CD4-positive, alpha-beta T cell (primary cell): ENCODE results near the gene SUMF1. TPM values are rescaled to one million over a fixed set of nuclear protein-coding genes. Genes with fewer than 3 reads are reported as not detected.
A peak's percentile ranks its signal among the peaks of the same experiment; 100 is the strongest.

Experiments used
- ATAC-seq: fragments of 200-7000 bp; cut with Tn5 transposase; one replicate; pipeline ENCODE4 v1.10.0; 2022; ENCODE audit warnings: mild to moderate bottlenecking; ENCODE audit not compliant: poor library complexity
- CTCF ChIA-PET: fragments of 350-600 bp; sonication (Branson Sonifier 250); formaldehyde crosslinking; loops from one replicate; lab custom pipeline; 2021; ENCODE audit warnings: antibody characterized with exemption, inconsistent platforms; lab: Charles Lee
- POLR2A ChIA-PET: fragments of 350-600 bp; sonication (Branson Sonifier 250); formaldehyde crosslinking; loops from one replicate; lab custom pipeline; 2021; ENCODE audit warnings: antibody characterized with exemption, inconsistent platforms; lab: Charles Lee
- DNase-seq, 14 experiments: peaks; one replicate each; pipeline ENCODE4 v3.0.0-alpha.2; 2013 to 2020; ENCODE audit warnings: mixed read lengths in 2 of 14
- H3K27ac ChIP-seq, 2 donors: one replicate each; pipeline versions ENCODE4 v1.5.1 to v1.7.0; 2013; ENCODE audit warnings: low read length in 2 of 2, low read depth in 1 of 2, mild to moderate bottlenecking in 1 of 2
- H3K27me3 ChIP-seq, 2 experiments: 1 replicate in 1 of 2; 2 replicates in 1 of 2; pipeline versions ENCODE4 v1.6.1 to v1.7.0; 2013; ENCODE audit warnings: low read length in 2 of 2, control low read depth in 1 of 2, mild to moderate bottlenecking in 1 of 2, moderate library complexity in 1 of 2; ENCODE audit not compliant: insufficient read depth in 2 of 2, control insufficient read depth in 1 of 2
- H3K36me3 ChIP-seq: one replicate; pipeline ENCODE4 v1.6.1; 2013; ENCODE audit warnings: low read length, control low read depth; ENCODE audit not compliant: insufficient read depth
- H3K4me1 ChIP-seq: one replicate; pipeline ENCODE4 v1.6.1; 2013; ENCODE audit warnings: low read length, control low read depth; ENCODE audit not compliant: insufficient read depth
- H3K4me3 ChIP-seq: one replicate; pipeline ENCODE4 v1.5.1; 2013; ENCODE audit warnings: mild to moderate bottlenecking, low read length, moderate library complexity
- H3K9me3 ChIP-seq, 2 experiments: 1 replicate in 1 of 2; 2 replicates in 1 of 2; pipeline versions ENCODE4 v1.6.1 to v1.7.0; 2013; ENCODE audit warnings: low read length in 2 of 2, mild to moderate bottlenecking in 2 of 2, control low read depth in 1 of 2, moderate library complexity in 1 of 2; ENCODE audit not compliant: control insufficient read depth in 1 of 2, insufficient read depth in 1 of 2
- H3K27ac Mint-ChIP-seq: one replicate; pipeline ENCODE4 v1.8.0; 2020; ENCODE audit warnings: mixed read lengths
- H3K27me3 Mint-ChIP-seq: one replicate; pipeline ENCODE4 v1.8.0; 2021; ENCODE audit warnings: mixed read lengths
- H3K36me3 Mint-ChIP-seq: one replicate; pipeline ENCODE4 v1.8.0; 2021; ENCODE audit warnings: low read depth, mixed read lengths
- H3K4me1 Mint-ChIP-seq: one replicate; pipeline ENCODE4 v1.8.0; 2021; ENCODE audit warnings: low read depth, mixed read lengths
- H3K4me3 Mint-ChIP-seq: one replicate; pipeline ENCODE4 v1.8.0; 2020; ENCODE audit warnings: mild to moderate bottlenecking, mixed read lengths
- H3K9me3 Mint-ChIP-seq: one replicate; pipeline ENCODE4 v1.8.0; 2020; ENCODE audit warnings: mixed read lengths
- intact Hi-C, 2 experiments: fragments of 100-400 bp; cut with DNase I in 1 of 2; cut with micrococcal nuclease in 1 of 2; formaldehyde crosslinking; loops; one replicate each; pipeline versions ENCODE4 v1.15.1 to v1.9.0; 2023 to 2025; cut with DNase I, micrococcal nuclease
- total RNA-seq, 174 experiments: library from RNA in 2 of 174; stranded (reverse) in 2 of 174; gene quantifications; one replicate each; pipeline ENCODE4 v1.2.3 and lab custom pipeline; 2021 to 2026
- TF ChIP-seq, protein P1 (sequence below): fragments of 200-600 bp; IDR thresholded peaks from one replicate; pipeline ENCODE4 v1.8.0; 2022; ENCODE audit warnings: antibody characterized with exemption, mild to moderate bottlenecking

SUMF1 gene
- total RNA-seq, 2 experiments from 2014 or later, result 7.0 to 8.1 TPM

- H3K4me3 Mint-ChIP-seq, result peak overlapping the region; percentile 98
These were observed 27.8 kb upstream of the SUMF1 start for GRCh38 chr3:4494895-4495264.

DNA sequence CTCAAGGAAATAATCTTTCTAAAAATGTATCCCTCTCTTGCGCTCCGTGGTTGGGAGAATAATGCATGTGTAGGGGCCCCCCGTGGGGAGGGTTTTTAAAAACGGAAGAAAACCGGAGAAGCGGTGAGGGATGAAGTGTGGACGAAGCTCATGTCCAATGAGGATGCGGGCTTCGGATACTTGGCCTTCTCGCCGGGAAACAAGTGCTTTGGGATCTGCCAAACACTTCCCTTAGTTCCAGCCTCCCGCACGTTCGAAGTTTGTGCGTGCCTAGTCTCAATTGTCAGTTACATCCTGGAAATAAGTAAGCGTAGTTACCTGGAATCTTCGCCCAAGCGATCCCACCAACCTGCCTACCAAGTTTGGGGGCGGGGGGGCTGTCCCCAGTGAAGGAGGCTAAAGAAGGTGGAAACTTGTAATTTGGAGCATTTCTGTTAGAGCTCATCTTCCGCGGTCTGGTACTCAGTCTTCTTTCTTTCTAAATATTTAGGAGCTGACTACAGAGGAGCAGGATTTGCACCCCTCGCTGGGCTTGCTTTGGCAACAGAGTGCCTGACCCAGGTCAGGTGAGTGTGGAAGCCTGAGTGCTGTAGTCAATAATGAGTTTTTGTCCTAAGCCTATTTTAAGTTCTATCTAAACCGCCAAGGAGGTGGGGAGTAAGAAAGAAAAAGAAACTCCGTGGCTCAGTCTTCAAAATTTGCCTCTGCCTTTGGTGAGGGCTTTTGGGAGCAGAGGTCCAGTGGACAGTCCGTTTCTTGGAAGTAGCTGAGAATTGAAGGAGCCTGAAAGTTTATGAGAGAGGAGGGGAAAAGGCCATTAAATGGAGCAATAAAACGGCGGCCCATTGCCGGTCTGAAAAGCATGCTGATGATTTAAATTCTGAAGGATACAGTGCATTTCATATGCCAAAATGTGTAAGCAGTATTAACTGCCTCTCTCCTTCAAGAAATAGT lies 27.1 kb upstream of the SUMF1 start:
- POLR2A ChIA-PET, result interaction anchor here (0.6 to 6.0 kb wide), 15 partner anchors 12 to 703 kb away, joined by 3 to 127 read pairs (median 5); partner anchors contain the start of genes EDEM1, SETMAR and SUMF1
- intact Hi-C loops, result loop anchor here (1.0 to 10.0 kb wide), 12 partner anchors 10 to 1369 kb away; partner anchors contain the start of genes ARL8B (in 1 of the 2), CRBN (in 1 of the 2), EDEM1 (in 1 of the 2) and SETMAR (in 1 of the 2)
- Histone ChIP-seq H3K27me3 (no peaks in the 10 kb centered on the region), H3K36me3 (peaks cover 10% of the 10 kb centered on the region), H3K9me3 (no peaks in the 10 kb centered on the region), H3K4me3 (peak overlapping the region; percentile 92), H3K27ac (peak overlapping the region; percentile 31 to 46), H3K4me1 (peaks cover 31% of the 10 kb centered on the region)
- H3K27me3 Mint-ChIP-seq, result no peaks in the 10 kb centered on the region
- H3K27ac Mint-ChIP-seq, result peak overlapping the region; percentile 88
- peaks cover 55% of the 10 kb centered on the region for H3K4me1 Mint-ChIP-seq
- TF ChIP-seq, protein P1, sequence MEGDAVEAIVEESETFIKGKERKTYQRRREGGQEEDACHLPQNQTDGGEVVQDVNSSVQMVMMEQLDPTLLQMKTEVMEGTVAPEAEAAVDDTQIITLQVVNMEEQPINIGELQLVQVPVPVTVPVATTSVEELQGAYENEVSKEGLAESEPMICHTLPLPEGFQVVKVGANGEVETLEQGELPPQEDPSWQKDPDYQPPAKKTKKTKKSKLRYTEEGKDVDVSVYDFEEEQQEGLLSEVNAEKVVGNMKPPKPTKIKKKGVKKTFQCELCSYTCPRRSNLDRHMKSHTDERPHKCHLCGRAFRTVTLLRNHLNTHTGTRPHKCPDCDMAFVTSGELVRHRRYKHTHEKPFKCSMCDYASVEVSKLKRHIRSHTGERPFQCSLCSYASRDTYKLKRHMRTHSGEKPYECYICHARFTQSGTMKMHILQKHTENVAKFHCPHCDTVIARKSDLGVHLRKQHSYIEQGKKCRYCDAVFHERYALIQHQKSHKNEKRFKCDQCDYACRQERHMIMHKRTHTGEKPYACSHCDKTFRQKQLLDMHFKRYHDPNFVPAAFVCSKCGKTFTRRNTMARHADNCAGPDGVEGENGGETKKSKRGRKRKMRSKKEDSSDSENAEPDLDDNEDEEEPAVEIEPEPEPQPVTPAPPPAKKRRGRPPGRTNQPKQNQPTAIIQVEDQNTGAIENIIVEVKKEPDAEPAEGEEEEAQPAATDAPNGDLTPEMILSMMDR, result no peak
- DNase-seq (peak in 2 of 14 experiments; percentile 11 to 16), ATAC-seq (no peak)
- peaks cover 37% of the 10 kb centered on the region for H3K36me3 Mint-ChIP-seq
- no peaks in the 10 kb centered on the region for H3K9me3 Mint-ChIP-seq
- CTCF ChIA-PET, result interaction anchor here (0.8 to 2.6 kb wide), 6 partner anchors 9 to 144 kb away, joined by 3 to 20 read pairs (median 4); no protein-coding TSS in a partner anchor
- peak overlapping the region; percentile 98 for H3K4me3 Mint-ChIP-seq

More at GRCh38 chr3:4494895-4495264, 27.8 kb upstream of the SUMF1 start:
- Mint-ChIP-seq H3K27me3 (no peaks in the 10 kb centered on the region), H3K36me3 (peaks cover 37% of the 10 kb centered on the region), H3K4me1 (peaks cover 55% of the 10 kb centered on the region), H3K9me3 (no peaks in the 10 kb centered on the region), H3K27ac (peak overlapping the region; percentile 88)
- no peaks in the 10 kb centered on the region for H3K9me3 ChIP-seq
- intact Hi-C loops, result loop anchor here (2.0 to 10.0 kb wide), 8 partner anchors 22 to 1370 kb away; partner anchors contain the start of genes ARL8B (in 1 of the 2), CRBN (in 1 of the 2), EDEM1 (in 1 of the 2) and TRNT1 (in 1 of the 2)
- peaks cover 31% of the 10 kb centered on the region for H3K4me1 ChIP-seq
- ATAC-seq, result no peak
- peak in 1 of 14 experiments; percentile 16 for DNase-seq
- ChIA-PET CTCF (interaction anchor here (1.1 to 1.9 kb wide), 3 partner anchors 17 to 23 kb away, joined by 3 to 4 read pairs (median 3); no protein-coding TSS in a partner anchor), POLR2A (interaction anchor here (1.0 to 6.0 kb wide), 4 partner anchors 11 to 28 kb away, joined by 3 to 127 read pairs (median 95); partner anchors contain the start of gene SUMF1)
- no peaks in the 10 kb centered on the region for H3K27me3 ChIP-seq
- H3K36me3 ChIP-seq, result peaks cover 10% of the 10 kb centered on the region
- peak overlapping the region; percentile 92 for H3K4me3 ChIP-seq
- TF ChIP-seq, protein P1, result no peak
- no peak overlapping the region for H3K27ac ChIP-seq
